IMR-90 (cell line): ENCODE data around the gene CEP128. TPM values are rescaled to one million over a fixed set of nuclear protein-coding genes. Genes with fewer than 3 reads are reported as not detected.

Experiments used
- ATAC-seq: fragments of 200-7000 bp; cut with Tn5 transposase; 2 replicates; pipeline ENCODE4 v1.9.1; 2020; ENCODE audit warnings: low read depth, mild to moderate bottlenecking, moderate library complexity
- BruUV-seq: library from RNA; stranded (reverse); fragments of 400-500 nt; replicated peaks from 2 replicates; lab custom pipeline; 2021; lab: Mats Ljungman, UMichigan
- CTCF ChIA-PET: fragments of 300-600 bp; formaldehyde crosslinking; extraction: SDS; loops from one replicate; lab custom pipeline; 2021; ENCODE audit warnings: antibody characterized with exemption; lab: Yijun Ruan, JAX
- POLR2A ChIA-PET: fragments of 300-600 bp; sonication (Branson Sonifier 250); formaldehyde crosslinking; loops from one replicate; lab custom pipeline; 2022; ENCODE audit warnings: antibody characterized with exemption; ENCODE audit not compliant: unreplicated experiment; lab: Charles Lee
- DNase-seq: peaks from one replicate; pipeline ENCODE4 v3.0.0; 2013
- H2AFZ ChIP-seq: replicated peaks from 2 replicates; pipeline ENCODE3; 2013; ENCODE audit warnings: low read length, mild to moderate bottlenecking; ENCODE audit not compliant: poor library complexity
- H2AK5ac ChIP-seq: 2 replicates; pipeline ENCODE4 v1.6.1; 2013; ENCODE audit warnings: low read depth, low read length, inconsistent platforms
- H2AK9ac ChIP-seq: replicated peaks from 2 replicates; pipeline ENCODE3; 2013; ENCODE audit warnings: mild to moderate bottlenecking, low read depth, low read length, moderate library complexity; ENCODE audit not compliant: poor library complexity
- H2BK120ac ChIP-seq: 2 replicates; pipeline ENCODE4 v1.6.1; 2013; ENCODE audit warnings: low read depth, low read length, inconsistent platforms
- H2BK15ac ChIP-seq: 3 replicates; pipeline ENCODE4 v1.6.1; 2013; ENCODE audit warnings: low read depth, low read length, inconsistent platforms
- H2BK20ac ChIP-seq: 2 replicates; pipeline ENCODE4 v1.6.1; 2013; ENCODE audit warnings: low read depth, mild to moderate bottlenecking, inconsistent platforms, low read length, moderate library complexity
- H2BK5ac ChIP-seq: 2 replicates; pipeline ENCODE4 v1.6.1; 2013; ENCODE audit warnings: mild to moderate bottlenecking, low read depth, low read length, inconsistent platforms; ENCODE audit not compliant: poor library complexity, severe bottlenecking
- H3K14ac ChIP-seq: replicated peaks from 2 replicates; pipeline ENCODE4 v1.6.1; 2013; ENCODE audit warnings: low read depth, low read length, inconsistent platforms
- H3K18ac ChIP-seq: 2 replicates; pipeline ENCODE4 v1.6.1; 2013; ENCODE audit warnings: low read depth, low read length, control low read depth
- H3K23ac ChIP-seq: 2 replicates; pipeline ENCODE4 v1.6.1; 2013; ENCODE audit warnings: low read depth, low read length, inconsistent platforms
- H3K27ac ChIP-seq: 2 replicates; pipeline ENCODE4 v1.5.1; 2013; ENCODE audit warnings: mild to moderate bottlenecking, control low read depth, low read length; ENCODE audit not compliant: insufficient read depth
- H3K27me3 ChIP-seq: 2 replicates; pipeline ENCODE4 v1.6.1; 2013; ENCODE audit warnings: low read length; ENCODE audit not compliant: control insufficient read depth, insufficient read depth
- H3K36me3 ChIP-seq: 2 replicates; pipeline ENCODE4 v1.6.1; 2013; ENCODE audit warnings: low read length, mixed read lengths; ENCODE audit not compliant: control insufficient read depth, insufficient read depth
- H3K4ac ChIP-seq: 2 replicates; pipeline ENCODE4 v1.6.1; 2013; ENCODE audit warnings: low read depth, low read length, inconsistent platforms
- H3K4me1 ChIP-seq: 2 replicates; pipeline ENCODE4 v1.6.1; 2013; ENCODE audit warnings: low read length, mixed read lengths; ENCODE audit not compliant: control insufficient read depth, insufficient read depth
- H3K4me2 ChIP-seq: 2 replicates; pipeline ENCODE4 v1.6.1; 2013; ENCODE audit warnings: low read depth, mild to moderate bottlenecking, control low read depth, low read length, moderate library complexity
- H3K4me3 ChIP-seq: 2 replicates; pipeline ENCODE4 v1.5.1; 2013; ENCODE audit warnings: low read depth, mild to moderate bottlenecking, control low read depth, low read length, moderate library complexity; ENCODE audit not compliant: insufficient read depth
- H3K56ac ChIP-seq: 2 replicates; pipeline ENCODE4 v1.6.1; 2013; ENCODE audit warnings: low read length, inconsistent platforms; ENCODE audit not compliant: insufficient read depth; ENCODE audit errors: extremely low read depth
- H3K79me1 ChIP-seq, 2 experiments: 2 replicates each; pipeline ENCODE4 v1.6.1; 2013; ENCODE audit warnings: low read length in 2 of 2, inconsistent platforms in 1 of 2, low read depth in 1 of 2
- H3K9ac ChIP-seq: 2 replicates; pipeline ENCODE4 v1.6.1; 2013; ENCODE audit warnings: low read depth, low read length, control low read depth
- H3K9me1 ChIP-seq: 2 replicates; pipeline ENCODE4 v1.6.1; 2013; ENCODE audit warnings: low read length, inconsistent platforms; ENCODE audit not compliant: insufficient read depth
- H3K9me3 ChIP-seq: 2 replicates; pipeline ENCODE4 v1.6.1; 2013; ENCODE audit warnings: low read length; ENCODE audit not compliant: control insufficient read depth, insufficient read depth
- H4K20me1 ChIP-seq: 2 replicates; pipeline ENCODE4 v1.6.1; 2013; ENCODE audit warnings: low read length, inconsistent platforms; ENCODE audit not compliant: insufficient read depth
- H4K5ac ChIP-seq: 2 replicates; pipeline ENCODE4 v1.6.1; 2013; ENCODE audit warnings: mild to moderate bottlenecking, low read depth, low read length, control low read depth
- H4K8ac ChIP-seq, 2 experiments: 2 replicates each; pipeline ENCODE4 v1.6.1; 2013; ENCODE audit warnings: low read depth in 2 of 2, low read length in 2 of 2, control low read depth in 1 of 2, inconsistent platforms in 1 of 2
- H4K91ac ChIP-seq: 2 replicates; pipeline ENCODE4 v1.6.1; 2013; ENCODE audit warnings: low read depth, low read length, inconsistent platforms; ENCODE audit not compliant: insufficient read depth
- BHLHE40 ChIP-seq: fragments of 150-350 bp; IDR thresholded peaks from 2 replicates; pipeline ENCODE4 v1.6.1; 2016; ENCODE audit warnings: mild to moderate bottlenecking, low read depth, low read length
- CEBPB ChIP-seq: IDR thresholded peaks from 2 replicates; pipeline ENCODE4 v1.6.1; 2012; ENCODE audit warnings: low read depth, low read length, improper control_type of control experiment
- CHD1 ChIP-seq: IDR thresholded peaks from 2 replicates; pipeline ENCODE4 v1.6.1; 2012; ENCODE audit warnings: low read depth, low read length, improper control_type of control experiment
- MAFK ChIP-seq: IDR thresholded peaks from 2 replicates; pipeline ENCODE4 v1.6.1; 2012; ENCODE audit warnings: low read depth, low read length, improper control_type of control experiment
- MXI1 ChIP-seq: IDR thresholded peaks from 2 replicates; pipeline ENCODE4 v1.6.1; 2012; ENCODE audit warnings: low read depth, mild to moderate bottlenecking, low read length, moderate library complexity, borderline replicate concordance
- RCOR1 ChIP-seq: IDR thresholded peaks from 2 replicates; pipeline ENCODE4 v1.6.1; 2012; ENCODE audit warnings: mild to moderate bottlenecking, low read length, improper control_type of control experiment; ENCODE audit not compliant: insufficient replicate concordance
- RFX5 ChIP-seq: IDR thresholded peaks from 2 replicates; pipeline ENCODE4 v1.8.0; 2012; ENCODE audit warnings: low read depth, mild to moderate bottlenecking, low read length, moderate library complexity
- SMC3 ChIP-seq: fragments of 150-350 bp; IDR thresholded peaks from 2 replicates; pipeline ENCODE4 v1.6.1; 2016; ENCODE audit warnings: low read depth, mild to moderate bottlenecking, antibody characterized with exemption, low read length, moderate library complexity
- USF2 ChIP-seq: fragments of 150-350 bp; IDR thresholded peaks from 2 replicates; pipeline ENCODE4 v1.6.1; 2017; ENCODE audit warnings: mild to moderate bottlenecking, antibody characterized with exemption, low read length, low read depth
- WGBS, 2 experiments: methylation state at CpG; one replicate each; pipeline versions ENCODE4 v1.1.5 to v1.1.7; 2013; ENCODE audit warnings: missing lambda C conversion rate in 2 of 2; ENCODE audit not compliant: insufficient read length in 1 of 2; ENCODE audit errors: extremely low coverage in 2 of 2; 5-methylcytosine and 5-hydroxymethylcytosine counted together
- dilution Hi-C: fragments of 300-500 bp; cut with HindIII; formaldehyde crosslinking; loops from one replicate; pipeline ENCODE4 v1.14.3; 2018; ENCODE audit warnings: low sequenced_read_pairs; ENCODE audit not compliant: unreplicated experiment
- in situ Hi-C: fragments of 300-500 bp; cut with MboI; formaldehyde crosslinking; loops from 3 replicates; pipeline ENCODE4 v1.14.3; 2019; ENCODE audit warnings: low sequenced_read_pairs, inconsistent platforms, mixed read lengths
- intact Hi-C: fragments of 100-400 bp; cut with micrococcal nuclease; formaldehyde crosslinking; loops from 2 replicates; pipeline ENCODE4 v1.10.0; 2022
- polyA plus RNA-seq, 3 experiments: library from polyadenylated mRNA; depleted of rRNA; stranded (reverse); fragments of >200 nt; gene quantifications; 2 replicates each; pipeline ENCODE4 v1.2.3, GENCODE V29; 2012; ENCODE audit warnings: low replicate concordance in 1 of 3
- total RNA-seq: library from RNA; depleted of rRNA; stranded (reverse); fragments of >200 nt; gene quantifications from 2 replicates; pipeline ENCODE4 v1.2.3, GENCODE V29; 2012
- TF ChIP-seq, protein P1 (sequence below): fragments of 150-350 bp; IDR thresholded peaks from 2 replicates; pipeline ENCODE4 v1.6.1; 2016; ENCODE audit warnings: low read depth, mild to moderate bottlenecking, low read length, moderate library complexity, borderline replicate concordance

Gene CEP128
- total and polyA plus RNA-seq, 2 of the 4 experiments (the other 2 are of a cell fraction): 1.9 to 5.7 TPM

- peaks cover 6% of the 10 kb centered on the region; the same call in 1 of the 2 replicates for H3K27me3 ChIP-seq
- no CpG with 5 or more reads among the region's 4 CpGs for WGBS, 2 experiments
- intact Hi-C loops: no loop called here
Measured at GRCh38 chr14:80951491-80951890, 10.0 kb upstream of the CEP128 start.

More at GRCh38 chr14:80951491-80951890, 10.0 kb upstream of the CEP128 start:
- no peak for ATAC-seq
- H2BK20ac ChIP-seq: no peak overlapping the region
- no peak overlapping the region for H3K9ac ChIP-seq
- no peaks in the 10 kb centered on the region for H3K79me1 ChIP-seq
- dilution Hi-C loops (no loop called here), in situ Hi-C loops (no loop called here)
- H2BK15ac ChIP-seq: no peak overlapping the region
- ChIA-PET POLR2A (no interaction called here), CTCF (no interaction called here)
- H2AK9ac ChIP-seq: no peak overlapping the region
- no peak overlapping the region for H2AFZ ChIP-seq
- H2BK5ac ChIP-seq: no peak overlapping the region
- no peak overlapping the region for H3K27ac ChIP-seq
- no peak overlapping the region for H4K91ac ChIP-seq
- H3K36me3 ChIP-seq: no peaks in the 10 kb centered on the region
- H4K20me1 ChIP-seq: no peaks in the 10 kb centered on the region
- H3K4me3 ChIP-seq: no peak overlapping the region
- H2AK5ac ChIP-seq: no peak overlapping the region
- no peak for DNase-seq
- no peak overlapping the region for H3K4ac ChIP-seq
- BruUV-seq: no TSS peak
- H3K23ac ChIP-seq: no peak overlapping the region
- H3K4me1 ChIP-seq: no peaks in the 10 kb centered on the region
- H2BK120ac ChIP-seq: no peak overlapping the region
- no peak overlapping the region for H4K5ac ChIP-seq
- no peak for TF ChIP-seq RFX5
- no peak for TF ChIP-seq USF2
- TF ChIP-seq, protein P1, sequence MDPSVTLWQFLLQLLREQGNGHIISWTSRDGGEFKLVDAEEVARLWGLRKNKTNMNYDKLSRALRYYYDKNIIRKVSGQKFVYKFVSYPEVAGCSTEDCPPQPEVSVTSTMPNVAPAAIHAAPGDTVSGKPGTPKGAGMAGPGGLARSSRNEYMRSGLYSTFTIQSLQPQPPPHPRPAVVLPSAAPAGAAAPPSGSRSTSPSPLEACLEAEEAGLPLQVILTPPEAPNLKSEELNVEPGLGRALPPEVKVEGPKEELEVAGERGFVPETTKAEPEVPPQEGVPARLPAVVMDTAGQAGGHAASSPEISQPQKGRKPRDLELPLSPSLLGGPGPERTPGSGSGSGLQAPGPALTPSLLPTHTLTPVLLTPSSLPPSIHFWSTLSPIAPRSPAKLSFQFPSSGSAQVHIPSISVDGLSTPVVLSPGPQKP: no peak
- no peak for TF ChIP-seq BHLHE40
- TF ChIP-seq MXI1: no peak
- TF ChIP-seq MAFK: no peak
- TF ChIP-seq RCOR1: no peak
- TF ChIP-seq CEBPB: no peak
- no peak for TF ChIP-seq SMC3
- TF ChIP-seq CHD1: no peak
- no peak overlapping the region for H3K18ac ChIP-seq
- no peak overlapping the region for H3K4me2 ChIP-seq
- no peaks in the 10 kb centered on the region for H3K9me3 ChIP-seq
- no peak overlapping the region for H3K56ac ChIP-seq
- no peaks in the 10 kb centered on the region for H3K9me1 ChIP-seq
- no peak overlapping the region for H3K14ac ChIP-seq
- H4K8ac ChIP-seq: no peak overlapping the region
